SU-DHL-6 (cell line): ENCODE results near the gene NTRK2.

Experiments used
- EZH2phosphoT487 ChIP-seq: fragments of 200-600 bp; sonication (generic), shearing (Covaris generic); conservative IDR thresholded peaks from 2 replicates; pipeline ENCODE4 v1.6.1; 2018; ENCODE audit warnings: mild to moderate bottlenecking, antibody characterized with exemption, low read length, moderate library complexity, mixed read lengths
- TF ChIP-seq, protein P1 (sequence below): fragments of 200-600 bp; sonication (generic); IDR thresholded peaks from one replicate; pipeline ENCODE4 v1.5.1; 2017; ENCODE audit warnings: antibody characterized with exemption, mild to moderate bottlenecking, low read length, moderate library complexity; ENCODE audit not compliant: insufficient read depth, poor library complexity, severe bottlenecking

DNA sequence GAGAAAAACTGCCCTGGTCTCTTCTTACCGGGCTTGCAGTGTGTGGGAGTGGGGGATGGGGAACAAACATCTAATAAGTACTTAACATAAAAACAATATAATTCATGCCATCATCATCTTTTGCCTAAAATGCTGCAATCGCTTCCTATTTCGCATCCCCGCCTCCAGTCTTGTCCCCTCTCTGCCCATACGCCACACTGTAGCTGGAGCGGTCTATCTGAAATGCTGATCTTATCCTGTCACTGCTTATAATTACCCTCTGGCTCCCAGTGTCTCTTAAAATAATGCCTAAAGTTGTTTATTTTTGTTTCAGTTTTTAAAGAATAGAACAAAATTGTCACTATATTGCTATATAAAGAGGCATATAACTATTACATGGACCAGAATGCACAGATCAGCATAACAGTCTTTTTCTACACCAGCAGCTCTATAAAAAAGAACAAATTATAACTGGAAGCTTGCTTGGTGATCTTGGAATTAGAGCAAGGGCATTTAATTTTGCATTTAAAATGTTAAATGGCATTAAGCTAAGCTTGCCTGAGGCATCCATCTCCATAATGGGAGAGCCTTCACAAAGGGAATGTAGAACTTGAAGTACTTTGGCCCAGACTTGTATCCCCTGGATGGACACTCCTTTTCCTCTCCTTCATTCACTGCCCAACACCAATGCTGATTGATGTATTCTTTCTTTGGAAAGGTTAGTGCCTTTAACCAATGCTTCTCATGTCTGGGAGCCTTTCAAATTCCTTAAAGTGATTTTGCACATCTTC is 12.2 kb downstream of the NTRK2 start:
- TF ChIP-seq, protein P1, sequence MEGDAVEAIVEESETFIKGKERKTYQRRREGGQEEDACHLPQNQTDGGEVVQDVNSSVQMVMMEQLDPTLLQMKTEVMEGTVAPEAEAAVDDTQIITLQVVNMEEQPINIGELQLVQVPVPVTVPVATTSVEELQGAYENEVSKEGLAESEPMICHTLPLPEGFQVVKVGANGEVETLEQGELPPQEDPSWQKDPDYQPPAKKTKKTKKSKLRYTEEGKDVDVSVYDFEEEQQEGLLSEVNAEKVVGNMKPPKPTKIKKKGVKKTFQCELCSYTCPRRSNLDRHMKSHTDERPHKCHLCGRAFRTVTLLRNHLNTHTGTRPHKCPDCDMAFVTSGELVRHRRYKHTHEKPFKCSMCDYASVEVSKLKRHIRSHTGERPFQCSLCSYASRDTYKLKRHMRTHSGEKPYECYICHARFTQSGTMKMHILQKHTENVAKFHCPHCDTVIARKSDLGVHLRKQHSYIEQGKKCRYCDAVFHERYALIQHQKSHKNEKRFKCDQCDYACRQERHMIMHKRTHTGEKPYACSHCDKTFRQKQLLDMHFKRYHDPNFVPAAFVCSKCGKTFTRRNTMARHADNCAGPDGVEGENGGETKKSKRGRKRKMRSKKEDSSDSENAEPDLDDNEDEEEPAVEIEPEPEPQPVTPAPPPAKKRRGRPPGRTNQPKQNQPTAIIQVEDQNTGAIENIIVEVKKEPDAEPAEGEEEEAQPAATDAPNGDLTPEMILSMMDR = no peak
- TF ChIP-seq EZH2phosphoT487 = no peak
